GM12878 (cell line): ENCODE data around the gene MDFI. TPM values are rescaled to one million over a fixed set of nuclear protein-coding genes. Genes with fewer than 3 reads are reported as not detected.
A peak's percentile ranks its signal among the peaks of the same experiment; 100 is the strongest.

Source experiments
- ATAC-seq: fragments of 200-7000 bp; cut with Tn5 transposase; 3 replicates; pipeline ENCODE4 v1.9.1; 2020; ENCODE audit warnings: mild to moderate bottlenecking, moderate library complexity
- BruUV-seq: library from RNA; stranded (reverse); fragments of 400-500 nt; replicated peaks from 2 replicates; lab custom pipeline; 2021; lab: Mats Ljungman, UMichigan
- CTCF ChIA-PET: fragments of 300-600 bp; sonication (Branson Sonifier 250); formaldehyde crosslinking; extraction: SDS; loops from one replicate; lab custom pipeline; 2021; ENCODE audit warnings: inconsistent platforms; lab: Yijun Ruan, JAX
- POLR2A ChIA-PET: fragments of 350-600 bp; formaldehyde crosslinking; extraction: SDS; loops from one replicate; lab custom pipeline; 2021; ENCODE audit warnings: inconsistent platforms; lab: Charles Lee
- RAD21 ChIA-PET: fragments of 300-600 bp; sonication (Branson Sonifier 250); formaldehyde crosslinking; loops from one replicate; lab custom pipeline; 2023; ENCODE audit warnings: antibody characterized with exemption; ENCODE audit not compliant: unreplicated experiment; lab: Charles Lee
- SMC1A ChIA-PET: fragments of 300-600 bp; sonication (Branson Sonifier 250); formaldehyde crosslinking; loops from one replicate; lab custom pipeline; 2023; ENCODE audit not compliant: unreplicated experiment, uncharacterized antibody; lab: Charles Lee
- DNase-seq: peaks from one replicate; pipeline ENCODE4 v3.0.0-alpha.2; 2011; ENCODE audit warnings: low read depth, low spot score
- FAIRE-seq: peaks from 3 replicates; lab custom pipeline; 2011; peaks lifted over from hg19 to GRCh38; lab: Jason Lieb, UNC
- H2AFZ ChIP-seq: 2 replicates; pipeline ENCODE4 v1.6.0; 2011; ENCODE audit warnings: low read depth, low read length, control low read depth; ENCODE audit not compliant: control insufficient read depth
- H3K27ac ChIP-seq: 2 replicates; pipeline ENCODE4 v1.5.1; 2011; ENCODE audit warnings: control low read depth; ENCODE audit not compliant: control insufficient read depth, insufficient read depth
- H3K27me3 ChIP-seq, 2 experiments: replicated peaks in 1 of 2; 2 replicates each; pipeline versions ENCODE4 v1.6.0 to v1.6.1; 2011; ENCODE audit warnings: low read length in 1 of 2; ENCODE audit not compliant: control insufficient read depth in 2 of 2, insufficient read depth in 2 of 2
- H3K36me3 ChIP-seq, 2 experiments: 2 replicates each; pipeline ENCODE4 v1.5.1; 2011; ENCODE audit warnings: low read length in 1 of 2; ENCODE audit not compliant: control insufficient read depth in 2 of 2, insufficient read depth in 2 of 2
- H3K4me1 ChIP-seq: 2 replicates; pipeline ENCODE4 v1.6.1; 2011; ENCODE audit warnings: mild to moderate bottlenecking, low read length, moderate library complexity, mixed read lengths; ENCODE audit not compliant: control insufficient read depth, insufficient read depth
- H3K4me2 ChIP-seq: 2 replicates; pipeline ENCODE4 v1.6.0; 2011; ENCODE audit warnings: control low read depth; ENCODE audit not compliant: control insufficient read depth, insufficient read depth
- H3K4me3 ChIP-seq: fragments of 200-600 bp; sonication (generic); 2 replicates; pipeline ENCODE4 v1.5.1; 2016
- H3K79me2 ChIP-seq: 2 replicates; pipeline ENCODE4 v1.6.0; 2011; ENCODE audit warnings: low read length; ENCODE audit not compliant: control insufficient read depth, insufficient read depth
- H3K9ac ChIP-seq: 2 replicates; pipeline ENCODE4 v1.8.0; 2011; ENCODE audit warnings: low read length, control low read depth, mixed read lengths; ENCODE audit not compliant: control insufficient read depth, insufficient read depth
- H3K9me3 ChIP-seq: replicated peaks from 3 replicates; pipeline ENCODE4 v1.5.1; 2011; ENCODE audit warnings: mild to moderate bottlenecking, low read length; ENCODE audit not compliant: control insufficient read depth, insufficient read depth
- H4K20me1 ChIP-seq: 2 replicates; pipeline ENCODE4 v1.6.0; 2011; ENCODE audit not compliant: control insufficient read depth, insufficient read depth
- DPF2 ChIP-seq: fragments of 450-650 bp; IDR thresholded peaks from 2 replicates; pipeline ENCODE4 v1.6.1; 2017; ENCODE audit warnings: mild to moderate bottlenecking
- EZH2 ChIP-seq: IDR thresholded peaks from 2 replicates; pipeline ENCODE4 v1.6.1; 2012; ENCODE audit warnings: low read depth, mild to moderate bottlenecking, control low read depth, inconsistent platforms, low read length, borderline replicate concordance; ENCODE audit not compliant: control insufficient read depth
- HCFC1 ChIP-seq: fragments of 150-350 bp; IDR thresholded peaks from 2 replicates; pipeline ENCODE4 v1.6.1; 2014; ENCODE audit warnings: low read length
- MEF2B ChIP-seq: fragments of 450-650 bp; IDR thresholded peaks from 2 replicates; pipeline ENCODE4 v1.6.1; 2018; ENCODE audit warnings: mild to moderate bottlenecking, moderate library complexity; ENCODE audit not compliant: partially characterized antibody, poor library complexity, severe bottlenecking
- NBN ChIP-seq: fragments of 450-650 bp; IDR thresholded peaks from 2 replicates; pipeline ENCODE4 v1.6.1; 2016
- SP1 ChIP-seq: IDR thresholded peaks from one replicate; pipeline ENCODE4 v1.6.1; 2011; ENCODE audit warnings: low read depth, low read length
- TAF1 ChIP-seq: IDR thresholded peaks from 2 replicates; pipeline ENCODE4 v1.6.1; 2011; ENCODE audit warnings: mild to moderate bottlenecking, low read depth, low read length, borderline replicate concordance
- TARDBP ChIP-seq: IDR thresholded peaks from 2 replicates; pipeline ENCODE4 v1.6.1; 2016; ENCODE audit warnings: borderline replicate concordance
- TBL1XR1 ChIP-seq: IDR thresholded peaks from 2 replicates; pipeline ENCODE4 v1.6.1; 2012; ENCODE audit warnings: low read depth, low read length, improper control_type of control experiment
- YY1 ChIP-seq: IDR thresholded peaks from 2 replicates; pipeline ENCODE4 v1.6.1; 2011; ENCODE audit warnings: low read depth, mild to moderate bottlenecking, low read length
- ZNF622 ChIP-seq: fragments of 450-650 bp; IDR thresholded peaks from 2 replicates; pipeline ENCODE4 v1.6.1; 2017; ENCODE audit warnings: mild to moderate bottlenecking, inconsistent platforms
- WGBS: methylation state at CpG from one replicate; pipeline ENCODE4 v1.1.6; 2016; ENCODE audit warnings: low lambda C conversion rate; ENCODE audit not compliant: insufficient replicate concordance, insufficient coverage; ENCODE audit errors: missing lambda C conversion rate; 5-methylcytosine and 5-hydroxymethylcytosine counted together
- in situ Hi-C: fragments of 300-500 bp; cut with MboI; formaldehyde crosslinking; loops from 9 replicates; pipeline ENCODE4 v1.14.3; 2018; ENCODE audit warnings: mixed read lengths
- intact Hi-C: fragments of 100-400 bp; cut with micrococcal nuclease; formaldehyde crosslinking; loops from one replicate; pipeline ENCODE4 v1.14.2; 2022; ENCODE audit not compliant: unreplicated experiment
- polyA plus RNA-seq, 11 experiments: library from polyadenylated mRNA; depleted of rRNA in 4 of 11; unstranded in 6 of 11; stranded (reverse) in 5 of 11; fragments of >200 nt; fragmentation: Nextera tagmentation in 4 of 11; fragmentation: Illumina TruSeq in 1 of 11; extraction: Ambion mirVana in 4 of 11; extraction: Trizol in 1 of 11; gene quantifications; 1 replicate in 1 of 11; 2 replicates in 10 of 11; pipeline versions ENCODE4 v1.2.1 to v1.2.3, GENCODE V29; 2011 to 2016; ENCODE audit warnings: inconsistent platforms in 2 of 11, missing spikeins in 2 of 11, low read depth in 1 of 11
- total RNA-seq, 4 experiments: library from RNA; depleted of rRNA in 3 of 4; stranded (reverse); fragments of >200 nt in 3 of 4; fragmentation: Illumina TruSeq in 1 of 4; extraction: Trizol in 1 of 4; gene quantifications; 2 replicates each; pipeline versions ENCODE4 v1.2.1 to v1.2.3, GENCODE V29; 2013 to 2021
- TF ChIP-seq, protein P1 (sequence below): IDR thresholded peaks from 2 replicates; pipeline ENCODE4 v1.6.1; 2011; ENCODE audit warnings: low read depth, mild to moderate bottlenecking, low read length, moderate library complexity, borderline replicate concordance; ENCODE audit errors: extremely low read depth
- TF ChIP-seq, protein P2 (sequence below): IDR thresholded peaks from 2 replicates; pipeline ENCODE4 v1.6.1; 2011; ENCODE audit warnings: borderline replicate concordance, low read depth, mild to moderate bottlenecking, moderate library complexity, low read length; ENCODE audit not compliant: insufficient read depth, poor library complexity, severe bottlenecking
- TF ChIP-seq, protein P3 (sequence below): fragments of 150-350 bp; IDR thresholded peaks from 2 replicates; pipeline ENCODE4 v1.6.1; 2014; ENCODE audit warnings: mild to moderate bottlenecking, low read depth, low read length
- TF ChIP-seq, protein P4 (sequence below): fragments of 450-650 bp; IDR thresholded peaks from 2 replicates; pipeline ENCODE4 v1.6.1; 2018; ENCODE audit warnings: borderline replicate concordance, mild to moderate bottlenecking; ENCODE audit not compliant: partially characterized antibody

MDFI gene
- total and polyA plus RNA-seq, 10 of the 15 experiments (the other 5 are each of a cell fraction or from before 2014, with no cell fraction given) = not detected

DNA sequence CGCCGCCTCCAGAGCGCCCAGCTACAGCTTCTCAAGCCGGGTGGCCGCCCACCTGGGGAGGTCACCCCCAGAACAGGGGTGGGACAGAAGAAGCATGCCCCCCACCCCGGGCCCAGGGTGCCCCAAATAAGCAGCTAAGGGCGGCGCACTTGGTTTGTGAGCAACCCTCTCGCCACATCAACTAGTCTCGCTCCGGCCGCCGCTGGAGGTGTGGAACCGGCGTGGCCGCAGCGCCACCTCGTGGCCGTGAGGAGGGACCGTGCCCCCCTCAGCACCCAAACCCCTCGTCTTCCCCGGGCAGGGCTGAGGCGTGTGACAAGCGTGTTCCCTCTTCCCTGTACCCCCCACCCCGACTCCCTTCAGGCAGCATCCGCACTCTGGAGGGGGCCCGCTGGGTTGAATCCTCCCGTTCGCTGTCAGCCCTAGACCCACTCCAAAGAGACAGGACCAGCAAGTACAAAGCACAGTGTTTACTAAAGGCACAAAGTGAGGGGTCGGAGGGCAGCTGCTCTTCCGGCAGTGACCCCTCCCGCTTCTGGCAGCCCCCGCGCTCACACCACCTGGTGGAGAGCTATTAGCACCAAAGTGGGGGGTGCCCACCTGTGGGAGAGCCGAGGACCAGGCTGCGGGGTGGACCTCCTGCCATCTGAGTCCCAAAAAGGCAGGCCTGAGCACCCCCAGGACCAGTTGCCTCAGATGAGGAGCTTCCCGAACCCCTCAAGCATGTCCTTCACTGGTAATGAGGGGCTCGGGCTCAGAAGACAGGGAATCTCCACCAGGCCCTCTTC lies 45.4 kb downstream of the MDFI start:
- Histone ChIP-seq H3K9me3 (no peaks in the 10 kb centered on the region), H3K36me3 (peaks cover 9 to 25% of the 10 kb centered on the region in 2 experiments; a peak in 3 of 4 replicates), H3K79me2 (no peaks in the 10 kb centered on the region), H3K27me3 (no peaks in the 10 kb centered on the region), H3K4me1 (no peaks in the 10 kb centered on the region), H3K9ac (no peak overlapping the region), H3K27ac (no peak overlapping the region), H2AFZ (no peak overlapping the region), H4K20me1 (no peaks in the 10 kb centered on the region), H3K4me3 (no peak overlapping the region), H3K4me2 (no peak overlapping the region)
- intact Hi-C loops = loop anchor here (2.0 kb wide), 2 partner anchors 221 to 259 kb away; no protein-coding TSS in a partner anchor
- POLR2A ChIA-PET = interaction anchor here (0.7 kb wide), 1 partner anchor 49 kb away, joined by 3 read pairs; no protein-coding TSS in a partner anchor
- FAIRE-seq (peak; percentile 81), DNase-seq (no peak), ATAC-seq (peak; percentile 93)
- SMC1A ChIA-PET = interaction anchor here (0.6 to 1.1 kb wide), 6 partner anchors 30 to 1855 kb away, joined by 3 to 7 read pairs (median 3); no protein-coding TSS in a partner anchor
- CTCF ChIA-PET = interaction anchor here (0.5 to 4.2 kb wide), 28 partner anchors 9 to 380 kb away, joined by 3 to 31 read pairs (median 3); partner anchors contain the start of gene PRICKLE4
- TSS peak; percentile 45 for BruUV-seq
- WGBS = 26% methylated on average over 35 of the region's 38 CpGs
- RAD21 ChIA-PET = interaction anchor here (0.9 to 2.9 kb wide), 5 partner anchors 39 to 316 kb away, joined by 3 to 17 read pairs (median 4); no protein-coding TSS in a partner anchor
- in situ Hi-C loops = loop anchor here (10.0 kb wide), 1 partner anchor 79 kb away; no protein-coding TSS in a partner anchor
- TF ChIP-seq, protein P1, sequence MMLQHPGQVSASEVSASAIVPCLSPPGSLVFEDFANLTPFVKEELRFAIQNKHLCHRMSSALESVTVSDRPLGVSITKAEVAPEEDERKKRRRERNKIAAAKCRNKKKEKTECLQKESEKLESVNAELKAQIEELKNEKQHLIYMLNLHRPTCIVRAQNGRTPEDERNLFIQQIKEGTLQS = no peak
- TF ChIP-seq TBL1XR1 (no peak), MEF2B (no peak), SP1 (no peak), TAF1 (no peak), EZH2 (no peak), TARDBP (no peak; the same call in 1 of the 2 replicates), YY1 (peak; percentile 73), DPF2 (no peak), ZNF622 (no peak), HCFC1 (no peak), NBN (no peak)
- TF ChIP-seq, protein P2, sequence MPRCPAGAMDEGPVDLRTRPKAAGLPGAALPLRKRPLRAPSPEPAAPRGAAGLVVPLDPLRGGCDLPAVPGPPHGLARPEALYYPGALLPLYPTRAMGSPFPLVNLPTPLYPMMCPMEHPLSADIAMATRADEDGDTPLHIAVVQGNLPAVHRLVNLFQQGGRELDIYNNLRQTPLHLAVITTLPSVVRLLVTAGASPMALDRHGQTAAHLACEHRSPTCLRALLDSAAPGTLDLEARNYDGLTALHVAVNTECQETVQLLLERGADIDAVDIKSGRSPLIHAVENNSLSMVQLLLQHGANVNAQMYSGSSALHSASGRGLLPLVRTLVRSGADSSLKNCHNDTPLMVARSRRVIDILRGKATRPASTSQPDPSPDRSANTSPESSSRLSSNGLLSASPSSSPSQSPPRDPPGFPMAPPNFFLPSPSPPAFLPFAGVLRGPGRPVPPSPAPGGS = peak; percentile 38
- TF ChIP-seq, protein P3, sequence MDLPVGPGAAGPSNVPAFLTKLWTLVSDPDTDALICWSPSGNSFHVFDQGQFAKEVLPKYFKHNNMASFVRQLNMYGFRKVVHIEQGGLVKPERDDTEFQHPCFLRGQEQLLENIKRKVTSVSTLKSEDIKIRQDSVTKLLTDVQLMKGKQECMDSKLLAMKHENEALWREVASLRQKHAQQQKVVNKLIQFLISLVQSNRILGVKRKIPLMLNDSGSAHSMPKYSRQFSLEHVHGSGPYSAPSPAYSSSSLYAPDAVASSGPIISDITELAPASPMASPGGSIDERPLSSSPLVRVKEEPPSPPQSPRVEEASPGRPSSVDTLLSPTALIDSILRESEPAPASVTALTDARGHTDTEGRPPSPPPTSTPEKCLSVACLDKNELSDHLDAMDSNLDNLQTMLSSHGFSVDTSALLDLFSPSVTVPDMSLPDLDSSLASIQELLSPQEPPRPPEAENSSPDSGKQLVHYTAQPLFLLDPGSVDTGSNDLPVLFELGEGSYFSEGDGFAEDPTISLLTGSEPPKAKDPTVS = no peak
- TF ChIP-seq, protein P4, sequence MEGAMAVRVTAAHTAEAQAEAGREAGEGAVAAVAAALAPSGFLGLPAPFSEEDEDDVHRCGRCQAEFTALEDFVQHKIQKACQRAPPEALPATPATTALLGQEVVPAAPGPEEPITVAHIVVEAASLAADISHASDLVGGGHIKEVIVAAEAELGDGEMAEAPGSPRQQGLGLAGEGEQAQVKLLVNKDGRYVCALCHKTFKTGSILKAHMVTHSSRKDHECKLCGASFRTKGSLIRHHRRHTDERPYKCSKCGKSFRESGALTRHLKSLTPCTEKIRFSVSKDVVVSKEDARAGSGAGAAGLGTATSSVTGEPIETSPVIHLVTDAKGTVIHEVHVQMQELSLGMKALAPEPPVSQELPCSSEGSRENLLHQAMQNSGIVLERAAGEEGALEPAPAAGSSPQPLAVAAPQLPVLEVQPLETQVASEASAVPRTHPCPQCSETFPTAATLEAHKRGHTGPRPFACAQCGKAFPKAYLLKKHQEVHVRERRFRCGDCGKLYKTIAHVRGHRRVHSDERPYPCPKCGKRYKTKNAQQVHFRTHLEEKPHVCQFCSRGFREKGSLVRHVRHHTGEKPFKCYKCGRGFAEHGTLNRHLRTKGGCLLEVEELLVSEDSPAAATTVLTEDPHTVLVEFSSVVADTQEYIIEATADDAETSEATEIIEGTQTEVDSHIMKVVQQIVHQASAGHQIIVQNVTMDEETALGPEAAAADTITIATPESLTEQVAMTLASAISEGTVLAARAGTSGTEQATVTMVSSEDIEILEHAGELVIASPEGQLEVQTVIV = no peak
